Eye (tissue), 1 donor: ENCODE results near the gene LDAH.
A peak's percentile ranks its signal among the peaks of the same experiment; 100 is the strongest.
"Not testable (repeated sequence)": the region's sequence is repeated elsewhere in the genome, so short reads cannot be mapped to it uniquely, and the experiment has no call there.

Source experiments
- DNase-seq: peaks from one replicate; pipeline ENCODE4 v3.0.0-alpha.2; 2015

LDAH gene

GRCh38 chr2:20822535-20823490 lies at the start of gene LDAH:
LDAH (minus strand) TSS chr2:20823101; CDS start chr2:20801463, 21,638 bp downstream.
- DNase-seq, result peak; percentile 98

- no peak for DNase-seq
Measured at GRCh38 chr2:20868377-20868776, 45.5 kb upstream of the LDAH start.

- DNase-seq, result no peak
Measured at GRCh38 chr2:20862850-20863249, 39.9 kb upstream of the LDAH start.

- DNase-seq, result no peak
Measured at GRCh38 chr2:20855456-20855855, 32.6 kb upstream of the LDAH start.

GRCh38 chr2:20852670-20853069 lies 29.8 kb upstream of the LDAH start:
- no peak for DNase-seq

GRCh38 chr2:20852139-20852538 lies 29.2 kb upstream of the LDAH start:
- DNase-seq, result no peak

GRCh38 chr2:20844246-20844645 lies 21.3 kb upstream of the LDAH start:
- no peak for DNase-seq

- DNase-seq, result no peak
Measured at GRCh38 chr2:20839052-20839451, 16.2 kb upstream of the LDAH start.

- no peak for DNase-seq
Measured at GRCh38 chr2:20838016-20838415, 15.1 kb upstream of the LDAH start.

GRCh38 chr2:20836521-20836920 lies 13.6 kb upstream of the LDAH start:
- DNase-seq, result no peak

GRCh38 chr2:20834331-20834730 lies 11.4 kb upstream of the LDAH start:
- no peak for DNase-seq

GRCh38 chr2:20832606-20833005 lies 9.7 kb upstream of the LDAH start:
- DNase-seq, result no peak

- no peak for DNase-seq
Measured at GRCh38 chr2:20829861-20830260, 7.0 kb upstream of the LDAH start.

- DNase-seq, result no peak
Measured at GRCh38 chr2:20823917-20824316, 1.0 kb upstream of the LDAH start.

- DNase-seq, result no peak
Measured at GRCh38 chr2:20818820-20819219, 4.1 kb downstream of the LDAH start.

- no peak for DNase-seq
Measured at GRCh38 chr2:20815216-20815615, 7.7 kb downstream of the LDAH start.

- DNase-seq, result no peak
Measured at GRCh38 chr2:20812779-20813178, 10.1 kb downstream of the LDAH start.

GRCh38 chr2:20806286-20806685 lies 16.6 kb downstream of the LDAH start:
- DNase-seq, result no peak

- no peak for DNase-seq
Measured at GRCh38 chr2:20803974-20804373, 18.9 kb downstream of the LDAH start.

GRCh38 chr2:20803226-20803682 lies 19.6 kb downstream of the LDAH start:
- no peak for DNase-seq

- DNase-seq, result no peak
Measured at GRCh38 chr2:20797096-20797495, 25.8 kb downstream of the LDAH start.

GRCh38 chr2:20796374-20796791 lies 26.5 kb downstream of the LDAH start:
- no peak for DNase-seq

GRCh38 chr2:20793944-20794343 lies 29.0 kb downstream of the LDAH start:
- DNase-seq, result not testable (repeated sequence)

GRCh38 chr2:20781656-20782265 lies 41.1 kb downstream of the LDAH start:
- peak; percentile 5 for DNase-seq
